Erythroblast (primary cell): ENCODE results near the gene PIGP.

Experiments
- GATA1 ChIP-seq: IDR thresholded peaks from 2 replicates; pipeline ENCODE4 v1.6.1; 2011; ENCODE audit warnings: low read depth, mild to moderate bottlenecking, control low read depth, low read length, moderate library complexity
- POLR2A ChIP-seq: IDR thresholded peaks from 2 replicates; pipeline ENCODE4 v1.6.1; 2011; ENCODE audit warnings: mild to moderate bottlenecking, low read length

DNA sequence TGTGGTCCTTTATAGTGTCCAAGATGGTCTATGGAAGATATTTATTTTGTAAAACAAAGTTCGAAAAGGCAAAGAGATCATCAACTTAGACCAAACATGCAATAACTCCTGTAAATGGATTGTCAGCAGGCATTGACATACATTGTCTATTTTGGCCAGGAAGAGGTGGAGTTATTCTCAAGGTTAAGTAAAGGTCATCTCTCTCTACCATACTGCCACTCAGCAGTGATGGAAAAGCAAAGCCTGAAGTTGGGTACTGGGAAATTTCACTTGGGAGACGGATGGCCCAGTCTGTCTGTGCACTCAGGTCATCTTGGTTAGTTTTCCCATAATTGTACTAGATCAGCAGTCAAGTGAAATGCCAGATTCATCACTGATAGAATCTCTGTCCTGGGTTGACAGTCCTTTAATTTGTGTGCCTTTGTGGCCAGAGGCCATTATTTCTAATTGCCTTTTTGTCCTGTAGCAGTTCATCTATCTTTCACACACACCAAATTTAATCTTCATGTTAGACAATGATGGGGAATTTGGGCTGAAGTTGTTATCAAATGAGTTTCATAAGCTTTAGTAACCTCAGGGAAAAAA is 17.5 kb downstream of the PIGP start:
- TF ChIP-seq POLR2A, result no peak
- TF ChIP-seq GATA1, result no peak
